B cell (primary cell): ENCODE measurements around the gene LELP1. TPM values are rescaled to one million over a fixed set of nuclear protein-coding genes. Genes with fewer than 3 reads are reported as not detected.

Source experiments
- ATAC-seq: fragments of 200-7000 bp; cut with Tn5 transposase; one replicate; pipeline ENCODE4 v1.10.0; 2021; ENCODE audit warnings: low read depth, mild to moderate bottlenecking, moderate number of reproducible peaks, moderate library complexity
- CTCF ChIA-PET: fragments of 350-600 bp; sonication (Branson Sonifier 250); formaldehyde crosslinking; loops from one replicate; lab custom pipeline; 2021; ENCODE audit warnings: antibody characterized with exemption, inconsistent platforms; lab: Charles Lee
- POLR2A ChIA-PET: fragments of 350-600 bp; sonication (Branson Sonifier 250); formaldehyde crosslinking; loops from one replicate; lab custom pipeline; 2021; ENCODE audit warnings: antibody characterized with exemption; lab: Charles Lee
- DNase-seq: peaks from one replicate; pipeline ENCODE4 v3.0.0; 2013
- H2AFZ ChIP-seq: 2 replicates; pipeline ENCODE4 v1.6.1; 2012; ENCODE audit warnings: mild to moderate bottlenecking, low read depth, low read length; ENCODE audit not compliant: insufficient read depth, poor library complexity, severe bottlenecking
- H3K27ac ChIP-seq, 2 donors: 1 replicate in 1 of 2; 2 replicates in 1 of 2; pipeline ENCODE4 v1.5.1; 2012 to 2013; ENCODE audit warnings: low read length in 2 of 2, mild to moderate bottlenecking in 2 of 2, moderate library complexity in 1 of 2
- H3K27me3 ChIP-seq, 4 experiments: fragments of 200-600 bp in 1 of 4; sonication (generic) in 1 of 4; replicated peaks in 1 of 4; 1 replicate in 2 of 4; 2 replicates in 2 of 4; pipeline versions ENCODE4 v1.6.1 to v1.7.0; 2013 to 2016; ENCODE audit warnings: low read length in 3 of 4, mild to moderate bottlenecking in 2 of 4, mixed read lengths in 1 of 4, moderate library complexity in 1 of 4; ENCODE audit not compliant: insufficient read depth in 4 of 4, control insufficient read depth in 3 of 4; ENCODE audit errors: control extremely low read depth in 1 of 4
- H3K36me3 ChIP-seq, 2 experiments: replicated peaks in 1 of 2; 1 replicate in 1 of 2; 2 replicates in 1 of 2; pipeline versions ENCODE4 v1.6.1 to v1.7.1; 2013; ENCODE audit warnings: low read length in 1 of 2; ENCODE audit not compliant: insufficient read depth in 2 of 2, control insufficient read depth in 1 of 2; ENCODE audit errors: control extremely low read depth in 1 of 2, extremely low read depth in 1 of 2
- H3K4me1 ChIP-seq, 2 donors: fragments of 200-600 bp in 1 of 2; sonication (generic) in 1 of 2; 1 replicate in 1 of 2; 2 replicates in 1 of 2; pipeline versions ENCODE4 v1.5.1 to v1.6.1; 2013 to 2017; ENCODE audit warnings: low read length in 2 of 2; ENCODE audit not compliant: control insufficient read depth in 2 of 2, insufficient read depth in 2 of 2
- H3K4me2 ChIP-seq: replicated peaks from 2 replicates; pipeline ENCODE3; 2012; ENCODE audit warnings: mild to moderate bottlenecking, low read depth, low read length; ENCODE audit not compliant: poor library complexity, severe bottlenecking
- H3K4me3 ChIP-seq, 5 experiments: fragments of 200-600 bp in 1 of 5; sonication (generic) in 1 of 5; 1 replicate in 3 of 5; 2 replicates in 2 of 5; pipeline versions ENCODE4 v1.5.1 to v1.7.0; 2011 to 2016; ENCODE audit warnings: low read length in 4 of 5, mild to moderate bottlenecking in 4 of 5, low read depth in 2 of 5, control low read depth in 1 of 5, moderate library complexity in 1 of 5; ENCODE audit not compliant: insufficient read depth in 1 of 5; ENCODE audit errors: control extremely low read depth in 1 of 5, extremely low read depth in 1 of 5
- H3K79me2 ChIP-seq: fragments of 200-600 bp; sonication (generic); one replicate; pipeline ENCODE4 v1.6.0; 2016; ENCODE audit warnings: low read length; ENCODE audit not compliant: control insufficient read depth, insufficient read depth
- H3K9ac ChIP-seq: fragments of 200-600 bp; sonication (generic); 2 replicates; pipeline ENCODE4 v1.6.1; 2017; ENCODE audit warnings: mild to moderate bottlenecking, low read length, moderate library complexity
- H3K9me3 ChIP-seq, 3 donors: one replicate each; pipeline versions ENCODE4 v1.6.1 to v1.7.1; 2013; ENCODE audit warnings: low read length in 2 of 3; ENCODE audit not compliant: control insufficient read depth in 2 of 3, insufficient read depth in 1 of 3; ENCODE audit errors: control extremely low read depth in 1 of 3
- H4K20me1 ChIP-seq: 2 replicates; pipeline ENCODE4 v1.6.0; 2012; ENCODE audit warnings: mild to moderate bottlenecking, low read length; ENCODE audit not compliant: insufficient read depth, control insufficient read depth, poor library complexity, severe bottlenecking
- H3K27ac Mint-ChIP-seq: one replicate; pipeline ENCODE4 v1.8.0; 2021; ENCODE audit warnings: mixed read lengths
- H3K27me3 Mint-ChIP-seq: one replicate; pipeline ENCODE4 v1.8.0; 2021; ENCODE audit warnings: mixed read lengths
- H3K4me1 Mint-ChIP-seq: one replicate; pipeline ENCODE4 v1.8.0; 2021; ENCODE audit warnings: mixed read lengths
- H3K4me3 Mint-ChIP-seq: one replicate; pipeline ENCODE4 v1.8.0; 2021; ENCODE audit warnings: mixed read lengths
- H3K9me3 Mint-ChIP-seq: one replicate; pipeline ENCODE4 v1.8.0; 2022; ENCODE audit warnings: mixed read lengths; ENCODE audit not compliant: insufficient read depth
- EZH2 ChIP-seq: IDR thresholded peaks from 2 replicates; pipeline ENCODE4 v1.6.1; 2012; ENCODE audit warnings: borderline replicate concordance, low read depth, mild to moderate bottlenecking, moderate library complexity, low read length; ENCODE audit not compliant: insufficient read depth, poor library complexity, severe bottlenecking
- WGBS: methylation state at CpG from one replicate; pipeline ENCODE4 v1.1.5; 2013; ENCODE audit warnings: missing lambda C conversion rate; ENCODE audit not compliant: insufficient coverage; 5-methylcytosine and 5-hydroxymethylcytosine counted together
- intact Hi-C: fragments of 100-400 bp; cut with micrococcal nuclease; formaldehyde crosslinking; loops from one replicate; pipeline ENCODE4 v1.10.0; 2022
- polyA plus RNA-seq: library from polyadenylated mRNA; depleted of rRNA; stranded (reverse); fragments of >200 nt; gene quantifications from 2 replicates; pipeline ENCODE4 v1.2.3, GENCODE V29; 2012
- total RNA-seq, 2 donors: library from RNA; stranded (reverse); fragments of 120-200 nt in 1 of 2; gene quantifications; 1 replicate in 1 of 2; 2 replicates in 1 of 2; pipeline versions ENCODE4 v1.2.3 to v1.2.4, GENCODE V29; 2013 to 2022
- TF ChIP-seq, protein P1 (sequence below): fragments of 200-600 bp; IDR thresholded peaks from one replicate; pipeline ENCODE4 v1.8.0; 2022; ENCODE audit warnings: antibody characterized with exemption, mild to moderate bottlenecking

The LELP1 gene
- total and polyA plus RNA-seq, 2 donors (not counting 1 experiment from before 2014, with no cell fraction given): not detected

- Mint-ChIP-seq H3K9me3 (no peaks in the 10 kb centered on the region), H3K27me3 (peaks cover 40% of the 10 kb centered on the region), H3K27ac (no peak overlapping the region), H3K4me1 (no peaks in the 10 kb centered on the region), H3K4me3 (no peak overlapping the region)
- WGBS: 67% methylated on average over 1 of the region's 4 CpGs
- no peaks in the 10 kb centered on the region for H3K36me3 ChIP-seq
- no peak overlapping the region for H3K27ac ChIP-seq
- H3K4me3 ChIP-seq: no peak overlapping the region
- no peak for TF ChIP-seq EZH2
- TF ChIP-seq, protein P1, sequence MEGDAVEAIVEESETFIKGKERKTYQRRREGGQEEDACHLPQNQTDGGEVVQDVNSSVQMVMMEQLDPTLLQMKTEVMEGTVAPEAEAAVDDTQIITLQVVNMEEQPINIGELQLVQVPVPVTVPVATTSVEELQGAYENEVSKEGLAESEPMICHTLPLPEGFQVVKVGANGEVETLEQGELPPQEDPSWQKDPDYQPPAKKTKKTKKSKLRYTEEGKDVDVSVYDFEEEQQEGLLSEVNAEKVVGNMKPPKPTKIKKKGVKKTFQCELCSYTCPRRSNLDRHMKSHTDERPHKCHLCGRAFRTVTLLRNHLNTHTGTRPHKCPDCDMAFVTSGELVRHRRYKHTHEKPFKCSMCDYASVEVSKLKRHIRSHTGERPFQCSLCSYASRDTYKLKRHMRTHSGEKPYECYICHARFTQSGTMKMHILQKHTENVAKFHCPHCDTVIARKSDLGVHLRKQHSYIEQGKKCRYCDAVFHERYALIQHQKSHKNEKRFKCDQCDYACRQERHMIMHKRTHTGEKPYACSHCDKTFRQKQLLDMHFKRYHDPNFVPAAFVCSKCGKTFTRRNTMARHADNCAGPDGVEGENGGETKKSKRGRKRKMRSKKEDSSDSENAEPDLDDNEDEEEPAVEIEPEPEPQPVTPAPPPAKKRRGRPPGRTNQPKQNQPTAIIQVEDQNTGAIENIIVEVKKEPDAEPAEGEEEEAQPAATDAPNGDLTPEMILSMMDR: no peak
- H2AFZ ChIP-seq: no peak overlapping the region
- H3K79me2 ChIP-seq: no peaks in the 10 kb centered on the region
- intact Hi-C loops: no loop called here
- no peak overlapping the region for H3K4me2 ChIP-seq
- ChIA-PET CTCF (no interaction called here), POLR2A (no interaction called here)
- H3K4me1 ChIP-seq: no peaks in the 10 kb centered on the region
- H3K9me3 ChIP-seq: peaks cover 0 to 5% (median 0%) of the 10 kb centered on the region in 3 donors
- no peaks in the 10 kb centered on the region for H4K20me1 ChIP-seq
- DNase-seq (no peak), ATAC-seq (no peak)
- peaks cover 0 to 20% (median 11%) of the 10 kb centered on the region in 4 experiments for H3K27me3 ChIP-seq
- H3K9ac ChIP-seq: no peak overlapping the region
Measured at GRCh38 chr1:153245466-153245865, 42.2 kb downstream of the LELP1 start.

- WGBS: no CpG with 5 or more reads among the region's 1 CpG
- Mint-ChIP-seq H3K27ac (no peak overlapping the region), H3K4me1 (no peaks in the 10 kb centered on the region), H3K9me3 (no peaks in the 10 kb centered on the region), H3K27me3 (peaks cover 41% of the 10 kb centered on the region), H3K4me3 (no peak overlapping the region)
- peaks cover 0 to 20% (median 11%) of the 10 kb centered on the region in 4 experiments for H3K27me3 ChIP-seq
- H3K79me2 ChIP-seq: no peaks in the 10 kb centered on the region
- H4K20me1 ChIP-seq: no peaks in the 10 kb centered on the region
- H3K27ac ChIP-seq: no peak overlapping the region
- no peak overlapping the region for H3K4me3 ChIP-seq
- ChIA-PET POLR2A (no interaction called here), CTCF (interaction anchor here (1.2 kb wide), 1 partner anchor 8 kb away, joined by 3 read pairs; no protein-coding TSS in a partner anchor)
- no peak overlapping the region for H3K9ac ChIP-seq
- TF ChIP-seq, protein P1: no peak
- TF ChIP-seq EZH2: no peak
- no peak overlapping the region for H2AFZ ChIP-seq
- no peaks in the 10 kb centered on the region for H3K4me1 ChIP-seq
- DNase-seq (no peak), ATAC-seq (no peak)
- intact Hi-C loops: no loop called here
- H3K9me3 ChIP-seq: peaks cover 0 to 5% (median 0%) of the 10 kb centered on the region in 3 donors
- no peaks in the 10 kb centered on the region for H3K36me3 ChIP-seq
- no peak overlapping the region for H3K4me2 ChIP-seq
Measured at GRCh38 chr1:153246018-153246417, 42.8 kb downstream of the LELP1 start.
